H1 (cell line): ENCODE measurements around the gene PITPNC1. TPM values are rescaled to one million over a fixed set of nuclear protein-coding genes. Genes with fewer than 3 reads are reported as not detected.

ENCODE experiments used
- CHD2 ChIP-seq: IDR thresholded peaks from 2 replicates; pipeline ENCODE4 v1.6.1; 2012; ENCODE audit warnings: low read length, improper control_type of control experiment
- CTBP2 ChIP-seq: IDR thresholded peaks from 2 replicates; pipeline ENCODE4 v1.7.0; 2011; ENCODE audit warnings: borderline replicate concordance, mild to moderate bottlenecking, moderate library complexity, mixed read lengths, low read length; ENCODE audit not compliant: insufficient read depth, insufficient read length
- EGR1 ChIP-seq: IDR thresholded peaks from 2 replicates; pipeline ENCODE4 v1.6.1; 2011; ENCODE audit warnings: low read depth, low read length, borderline replicate concordance
- RAD21 ChIP-seq, 2 experiments: IDR thresholded peaks in 1 of 2; conservative IDR thresholded peaks in 1 of 2; 2 replicates each; pipeline ENCODE4 v1.6.1; 2011; ENCODE audit warnings: low read depth in 2 of 2, low read length in 2 of 2, improper control_type of control experiment in 1 of 2, inconsistent platforms in 1 of 2, mild to moderate bottlenecking in 1 of 2, moderate library complexity in 1 of 2
- polyA plus RNA-seq, 7 experiments: library from polyadenylated mRNA; depleted of rRNA in 3 of 7; stranded (reverse) in 5 of 7; unstranded in 2 of 7; fragments of >200 nt in 5 of 7; fragments of 200-250 nt in 2 of 7; gene quantifications; 1 replicate in 5 of 7; 2 replicates in 1 of 7; 4 replicates in 1 of 7; pipeline versions ENCODE4 v1.2.1 to v1.2.3, GENCODE V29; 2011 to 2013; ENCODE audit warnings: missing spikeins in 2 of 7, mixed read lengths in 2 of 7
- total RNA-seq: library from RNA; stranded (reverse); fragmentation: NEBNext Ultra II Directional; extraction: Animal tissue kit (Norgen Biotek cat#: 25700); gene quantifications from 2 replicates; pipeline ENCODE4 v1.2.1, GENCODE V29; 2021
- TF ChIP-seq, protein P1 (sequence below): fragments of 300-600 bp; sonication (generic); IDR thresholded peaks from 2 replicates; pipeline ENCODE4 v1.7.1; 2012; ENCODE audit warnings: low read length, moderate library complexity, mild to moderate bottlenecking, inconsistent platforms; ENCODE audit not compliant: insufficient replicate concordance
- TF ChIP-seq, protein P2 (sequence below): IDR thresholded peaks from 2 replicates; pipeline ENCODE4 v1.6.1; 2011; ENCODE audit warnings: low read depth, mild to moderate bottlenecking, low read length; ENCODE audit not compliant: insufficient read depth
- TF ChIP-seq, protein P3 (sequence below), 3 experiments: IDR thresholded peaks; 1 replicate in 2 of 3; 2 replicates in 1 of 3; pipeline versions ENCODE4 v1.5.1 to v1.6.1; 2011; ENCODE audit warnings: low read length in 3 of 3, mild to moderate bottlenecking in 3 of 3, inconsistent platforms in 2 of 3, low read depth in 1 of 3, moderate library complexity in 1 of 3; ENCODE audit not compliant: insufficient read depth in 1 of 3; ENCODE audit errors: control extremely low read depth in 1 of 3

PITPNC1 gene
- total and polyA plus RNA-seq, 2 of the 8 experiments (the other 6 are each of a cell fraction or from before 2014, with no cell fraction given): 17.6 to 54.7 TPM

DNA sequence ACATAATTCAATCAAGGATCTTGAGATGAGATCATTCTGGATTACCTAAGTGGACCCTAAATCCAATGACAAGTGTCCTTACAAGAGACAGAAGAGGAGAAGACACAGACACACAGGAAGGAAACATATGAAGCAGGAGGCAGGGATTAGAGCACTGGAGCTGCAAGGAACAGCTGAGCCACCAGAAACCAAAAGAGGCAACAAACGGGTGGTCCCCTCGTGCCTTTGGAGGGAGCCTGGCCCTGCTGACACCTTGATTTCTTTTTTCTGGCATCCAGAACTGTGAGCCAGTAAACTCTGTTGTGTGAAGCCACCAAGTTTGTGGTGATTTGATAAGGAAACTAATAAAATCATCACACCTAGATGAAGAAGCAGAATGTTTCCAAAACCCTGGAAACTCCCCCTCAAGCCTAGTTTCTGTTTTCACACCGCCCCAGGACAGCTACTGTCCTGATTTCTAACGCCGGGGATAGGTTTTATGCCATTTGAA, 115.2 kb downstream of the PITPNC1 start (continued):
- TF ChIP-seq, protein P1, sequence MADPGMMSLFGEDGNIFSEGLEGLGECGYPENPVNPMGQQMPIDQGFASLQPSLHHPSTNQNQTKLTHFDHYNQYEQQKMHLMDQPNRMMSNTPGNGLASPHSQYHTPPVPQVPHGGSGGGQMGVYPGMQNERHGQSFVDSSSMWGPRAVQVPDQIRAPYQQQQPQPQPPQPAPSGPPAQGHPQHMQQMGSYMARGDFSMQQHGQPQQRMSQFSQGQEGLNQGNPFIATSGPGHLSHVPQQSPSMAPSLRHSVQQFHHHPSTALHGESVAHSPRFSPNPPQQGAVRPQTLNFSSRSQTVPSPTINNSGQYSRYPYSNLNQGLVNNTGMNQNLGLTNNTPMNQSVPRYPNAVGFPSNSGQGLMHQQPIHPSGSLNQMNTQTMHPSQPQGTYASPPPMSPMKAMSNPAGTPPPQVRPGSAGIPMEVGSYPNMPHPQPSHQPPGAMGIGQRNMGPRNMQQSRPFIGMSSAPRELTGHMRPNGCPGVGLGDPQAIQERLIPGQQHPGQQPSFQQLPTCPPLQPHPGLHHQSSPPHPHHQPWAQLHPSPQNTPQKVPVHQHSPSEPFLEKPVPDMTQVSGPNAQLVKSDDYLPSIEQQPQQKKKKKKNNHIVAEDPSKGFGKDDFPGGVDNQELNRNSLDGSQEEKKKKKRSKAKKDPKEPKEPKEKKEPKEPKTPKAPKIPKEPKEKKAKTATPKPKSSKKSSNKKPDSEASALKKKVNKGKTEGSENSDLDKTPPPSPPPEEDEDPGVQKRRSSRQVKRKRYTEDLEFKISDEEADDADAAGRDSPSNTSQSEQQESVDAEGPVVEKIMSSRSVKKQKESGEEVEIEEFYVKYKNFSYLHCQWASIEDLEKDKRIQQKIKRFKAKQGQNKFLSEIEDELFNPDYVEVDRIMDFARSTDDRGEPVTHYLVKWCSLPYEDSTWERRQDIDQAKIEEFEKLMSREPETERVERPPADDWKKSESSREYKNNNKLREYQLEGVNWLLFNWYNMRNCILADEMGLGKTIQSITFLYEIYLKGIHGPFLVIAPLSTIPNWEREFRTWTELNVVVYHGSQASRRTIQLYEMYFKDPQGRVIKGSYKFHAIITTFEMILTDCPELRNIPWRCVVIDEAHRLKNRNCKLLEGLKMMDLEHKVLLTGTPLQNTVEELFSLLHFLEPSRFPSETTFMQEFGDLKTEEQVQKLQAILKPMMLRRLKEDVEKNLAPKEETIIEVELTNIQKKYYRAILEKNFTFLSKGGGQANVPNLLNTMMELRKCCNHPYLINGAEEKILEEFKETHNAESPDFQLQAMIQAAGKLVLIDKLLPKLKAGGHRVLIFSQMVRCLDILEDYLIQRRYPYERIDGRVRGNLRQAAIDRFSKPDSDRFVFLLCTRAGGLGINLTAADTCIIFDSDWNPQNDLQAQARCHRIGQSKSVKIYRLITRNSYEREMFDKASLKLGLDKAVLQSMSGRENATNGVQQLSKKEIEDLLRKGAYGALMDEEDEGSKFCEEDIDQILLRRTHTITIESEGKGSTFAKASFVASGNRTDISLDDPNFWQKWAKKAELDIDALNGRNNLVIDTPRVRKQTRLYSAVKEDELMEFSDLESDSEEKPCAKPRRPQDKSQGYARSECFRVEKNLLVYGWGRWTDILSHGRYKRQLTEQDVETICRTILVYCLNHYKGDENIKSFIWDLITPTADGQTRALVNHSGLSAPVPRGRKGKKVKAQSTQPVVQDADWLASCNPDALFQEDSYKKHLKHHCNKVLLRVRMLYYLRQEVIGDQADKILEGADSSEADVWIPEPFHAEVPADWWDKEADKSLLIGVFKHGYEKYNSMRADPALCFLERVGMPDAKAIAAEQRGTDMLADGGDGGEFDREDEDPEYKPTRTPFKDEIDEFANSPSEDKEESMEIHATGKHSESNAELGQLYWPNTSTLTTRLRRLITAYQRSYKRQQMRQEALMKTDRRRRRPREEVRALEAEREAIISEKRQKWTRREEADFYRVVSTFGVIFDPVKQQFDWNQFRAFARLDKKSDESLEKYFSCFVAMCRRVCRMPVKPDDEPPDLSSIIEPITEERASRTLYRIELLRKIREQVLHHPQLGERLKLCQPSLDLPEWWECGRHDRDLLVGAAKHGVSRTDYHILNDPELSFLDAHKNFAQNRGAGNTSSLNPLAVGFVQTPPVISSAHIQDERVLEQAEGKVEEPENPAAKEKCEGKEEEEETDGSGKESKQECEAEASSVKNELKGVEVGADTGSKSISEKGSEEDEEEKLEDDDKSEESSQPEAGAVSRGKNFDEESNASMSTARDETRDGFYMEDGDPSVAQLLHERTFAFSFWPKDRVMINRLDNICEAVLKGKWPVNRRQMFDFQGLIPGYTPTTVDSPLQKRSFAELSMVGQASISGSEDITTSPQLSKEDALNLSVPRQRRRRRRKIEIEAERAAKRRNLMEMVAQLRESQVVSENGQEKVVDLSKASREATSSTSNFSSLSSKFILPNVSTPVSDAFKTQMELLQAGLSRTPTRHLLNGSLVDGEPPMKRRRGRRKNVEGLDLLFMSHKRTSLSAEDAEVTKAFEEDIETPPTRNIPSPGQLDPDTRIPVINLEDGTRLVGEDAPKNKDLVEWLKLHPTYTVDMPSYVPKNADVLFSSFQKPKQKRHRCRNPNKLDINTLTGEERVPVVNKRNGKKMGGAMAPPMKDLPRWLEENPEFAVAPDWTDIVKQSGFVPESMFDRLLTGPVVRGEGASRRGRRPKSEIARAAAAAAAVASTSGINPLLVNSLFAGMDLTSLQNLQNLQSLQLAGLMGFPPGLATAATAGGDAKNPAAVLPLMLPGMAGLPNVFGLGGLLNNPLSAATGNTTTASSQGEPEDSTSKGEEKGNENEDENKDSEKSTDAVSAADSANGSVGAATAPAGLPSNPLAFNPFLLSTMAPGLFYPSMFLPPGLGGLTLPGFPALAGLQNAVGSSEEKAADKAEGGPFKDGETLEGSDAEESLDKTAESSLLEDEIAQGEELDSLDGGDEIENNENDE: no peak
- TF ChIP-seq CTBP2: no peak
- TF ChIP-seq CHD2: no peak
- TF ChIP-seq, protein P2, sequence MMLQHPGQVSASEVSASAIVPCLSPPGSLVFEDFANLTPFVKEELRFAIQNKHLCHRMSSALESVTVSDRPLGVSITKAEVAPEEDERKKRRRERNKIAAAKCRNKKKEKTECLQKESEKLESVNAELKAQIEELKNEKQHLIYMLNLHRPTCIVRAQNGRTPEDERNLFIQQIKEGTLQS: no peak
- no peak for TF ChIP-seq RAD21 (IDR thresholded peaks at IDR 0.05 in 1 of 2, conservative IDR thresholded peaks at IDR 0.05 in 1 of 2; ENCODE audit: low read depth in 2 of 2, low read length in 2 of 2)
- TF ChIP-seq EGR1: no peak
- TF ChIP-seq, protein P3, sequence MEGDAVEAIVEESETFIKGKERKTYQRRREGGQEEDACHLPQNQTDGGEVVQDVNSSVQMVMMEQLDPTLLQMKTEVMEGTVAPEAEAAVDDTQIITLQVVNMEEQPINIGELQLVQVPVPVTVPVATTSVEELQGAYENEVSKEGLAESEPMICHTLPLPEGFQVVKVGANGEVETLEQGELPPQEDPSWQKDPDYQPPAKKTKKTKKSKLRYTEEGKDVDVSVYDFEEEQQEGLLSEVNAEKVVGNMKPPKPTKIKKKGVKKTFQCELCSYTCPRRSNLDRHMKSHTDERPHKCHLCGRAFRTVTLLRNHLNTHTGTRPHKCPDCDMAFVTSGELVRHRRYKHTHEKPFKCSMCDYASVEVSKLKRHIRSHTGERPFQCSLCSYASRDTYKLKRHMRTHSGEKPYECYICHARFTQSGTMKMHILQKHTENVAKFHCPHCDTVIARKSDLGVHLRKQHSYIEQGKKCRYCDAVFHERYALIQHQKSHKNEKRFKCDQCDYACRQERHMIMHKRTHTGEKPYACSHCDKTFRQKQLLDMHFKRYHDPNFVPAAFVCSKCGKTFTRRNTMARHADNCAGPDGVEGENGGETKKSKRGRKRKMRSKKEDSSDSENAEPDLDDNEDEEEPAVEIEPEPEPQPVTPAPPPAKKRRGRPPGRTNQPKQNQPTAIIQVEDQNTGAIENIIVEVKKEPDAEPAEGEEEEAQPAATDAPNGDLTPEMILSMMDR (IDR thresholded peaks at IDR 0.05; ENCODE audit: control extremely low read depth in 1 of 3, insufficient read depth in 1 of 3, low read depth in 1 of 3, low read length in 3 of 3): no peak
